ENCODE results near the gene MORC3.
"Not testable (repeated sequence)": the region's sequence is repeated elsewhere in the genome, so short reads cannot be mapped to it uniquely, and the experiment has no call there.

The MORC3 gene

GRCh38 chr21:36319767-36320420, at the start of gene MORC3:
Gene MORC3 (plus strand): TSS chr21:36320197. CDS start chr21:36320265, 68 bp downstream.
- DNase-seq, result peak; percentile 98

DNA sequence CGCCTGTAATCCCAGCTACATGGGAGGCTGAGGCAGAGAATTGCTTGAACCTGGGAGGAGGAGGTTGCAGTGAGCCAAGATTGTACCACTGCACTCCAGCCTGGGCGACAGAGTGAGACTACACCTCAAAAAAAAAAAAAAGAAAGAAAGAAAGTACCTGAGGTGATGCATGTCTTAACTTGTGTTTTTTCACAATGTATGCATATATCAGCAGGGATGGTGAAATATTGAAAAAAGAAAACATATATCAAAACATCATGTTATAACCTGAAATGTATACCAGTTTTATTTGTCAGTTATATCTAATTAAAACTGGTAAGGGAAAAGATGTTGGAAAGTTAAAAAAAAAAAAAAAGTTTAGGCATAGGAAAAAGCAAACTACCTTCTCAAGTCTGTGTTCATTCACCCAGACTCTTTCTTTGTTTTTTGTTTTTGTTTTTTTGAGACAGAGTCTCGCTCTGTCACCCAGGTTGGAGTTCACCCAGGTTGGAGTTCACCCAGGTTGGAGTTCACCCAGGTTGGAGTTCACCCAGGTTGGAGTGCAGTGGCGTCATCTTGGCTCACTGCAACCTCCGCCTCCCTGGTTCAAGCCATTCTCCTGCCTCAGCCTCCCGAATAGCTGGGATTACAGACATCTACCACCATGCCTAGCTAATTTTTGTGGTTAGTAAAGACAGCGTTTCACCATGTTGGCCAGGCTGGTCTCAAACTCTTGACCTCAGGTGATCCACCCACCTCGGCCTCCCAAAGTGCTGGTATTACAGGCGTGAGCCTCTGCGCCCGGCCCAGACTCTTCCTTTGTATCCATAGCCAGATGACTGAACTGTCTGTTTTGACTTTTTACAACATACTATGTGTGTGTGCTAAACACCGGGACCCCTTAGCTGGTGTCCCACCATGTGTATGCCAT, 49.0 kb upstream of the MORC3 start:
- DNase-seq, result not testable (repeated sequence)

DNA sequence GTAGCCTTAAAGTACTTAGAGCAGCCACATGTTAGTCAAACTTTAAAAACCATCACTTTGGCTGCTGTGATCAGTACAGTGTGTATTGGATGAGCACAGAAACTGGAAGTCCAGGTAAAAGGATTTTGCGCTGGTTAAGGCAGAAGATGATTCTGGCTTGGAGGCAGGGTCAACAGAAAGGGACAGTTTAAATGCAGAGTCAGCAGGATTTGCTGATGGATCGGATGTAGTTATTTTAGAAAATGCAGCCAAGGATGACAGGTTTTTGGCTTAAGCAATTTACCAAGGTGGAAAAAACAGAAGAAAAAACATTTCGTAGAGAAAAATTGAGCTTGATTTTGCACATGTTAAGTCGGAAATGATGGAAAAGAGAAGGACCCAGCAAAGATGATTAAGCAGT, 45.9 kb upstream of the MORC3 start:
- DNase-seq, result no peak

- no peak for DNase-seq
These were observed 37.3 kb upstream of the MORC3 start for GRCh38 chr21:36282568-36283230.

- DNase-seq, result not testable (repeated sequence)
These were observed 36.8 kb upstream of the MORC3 start for GRCh38 chr21:36283231-36283622.

GRCh38 chr21:36288651-36289243, 31.2 kb upstream of the MORC3 start:
- no peak for DNase-seq

DNA sequence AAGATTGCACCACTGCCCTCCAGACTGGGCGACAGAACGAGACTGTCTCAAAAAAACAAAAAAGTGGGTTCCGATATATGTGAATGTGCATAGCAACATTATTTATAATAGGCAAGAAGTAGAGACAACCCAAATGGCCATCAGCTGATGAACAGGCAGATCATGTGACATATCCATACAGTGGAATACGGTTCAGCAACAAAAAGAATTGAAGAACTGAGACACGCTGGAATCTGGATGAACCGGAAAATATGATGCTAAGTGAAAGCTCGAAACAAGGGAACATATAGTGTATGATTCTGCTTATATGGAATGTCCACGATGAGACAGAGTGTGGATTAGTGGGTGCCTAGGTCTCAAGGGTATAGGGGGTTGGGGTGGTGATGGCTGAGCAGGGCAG, 28.5 kb upstream of the MORC3 start:
- no peak for DNase-seq

DNA sequence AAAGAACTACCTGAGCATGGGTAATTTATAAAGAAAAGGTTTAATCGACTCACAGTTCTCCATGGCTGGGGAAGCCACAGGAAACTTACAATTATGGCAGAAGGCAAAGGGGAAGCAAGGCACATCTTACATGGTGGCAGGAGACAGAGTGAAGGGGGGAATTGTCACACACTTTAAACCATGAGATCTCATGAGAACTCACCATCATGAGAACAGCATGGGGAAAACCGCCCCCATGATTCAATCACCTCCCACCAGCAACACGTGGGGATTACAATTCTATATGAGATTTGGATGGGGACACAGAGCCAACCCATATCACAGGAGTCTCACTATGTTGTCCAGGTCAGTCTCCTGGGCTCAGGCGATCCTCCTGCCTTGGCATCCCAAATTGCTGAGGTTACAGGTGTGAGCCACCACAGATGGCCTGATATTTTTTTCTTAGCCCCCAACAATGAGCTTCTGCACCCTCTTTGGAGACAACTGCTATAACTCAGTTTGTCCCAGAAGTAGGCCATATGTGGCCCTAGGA, 22.5 kb upstream of the MORC3 start:
- DNase-seq, result no peak

GRCh38 chr21:36297938-36298572, 21.9 kb upstream of the MORC3 start:
- peak; percentile 52 to 70 for DNase-seq

DNA sequence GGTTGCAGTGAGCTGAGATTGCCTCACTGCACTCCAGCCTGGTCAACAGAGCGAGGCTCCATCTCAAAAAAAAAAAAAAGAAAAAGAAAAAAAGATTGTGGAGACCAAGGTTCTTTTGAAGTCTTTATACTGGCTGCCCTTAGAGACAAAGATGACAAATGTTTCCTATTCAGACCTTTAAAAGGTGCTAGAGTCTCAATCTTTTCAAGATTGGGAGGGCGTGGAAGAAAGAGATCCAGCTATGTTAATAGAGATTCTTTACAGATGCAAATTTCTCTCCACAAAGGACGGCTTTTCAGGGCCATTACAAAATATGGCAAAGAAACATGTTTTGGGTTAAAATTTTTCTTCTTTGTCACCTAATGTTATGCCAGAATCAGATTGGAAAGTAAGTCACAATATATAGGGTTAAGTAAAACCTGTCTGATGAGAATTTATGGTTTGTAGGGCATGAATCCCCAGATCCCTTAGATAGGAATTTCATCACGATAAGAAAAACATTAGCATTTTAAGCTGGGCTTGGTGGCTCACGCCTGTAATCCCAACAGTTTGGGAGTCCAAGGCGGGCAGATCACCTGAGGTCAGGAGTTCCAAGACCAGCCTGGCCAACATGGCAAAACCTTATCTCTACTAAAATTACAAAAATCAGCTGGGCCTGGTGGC, 13.0 kb upstream of the MORC3 start:
- no peak for DNase-seq

- DNase-seq, result peak; percentile 40 to 51
These were observed 10.0 kb upstream of the MORC3 start for GRCh38 chr21:36310016-36310415.

DNA sequence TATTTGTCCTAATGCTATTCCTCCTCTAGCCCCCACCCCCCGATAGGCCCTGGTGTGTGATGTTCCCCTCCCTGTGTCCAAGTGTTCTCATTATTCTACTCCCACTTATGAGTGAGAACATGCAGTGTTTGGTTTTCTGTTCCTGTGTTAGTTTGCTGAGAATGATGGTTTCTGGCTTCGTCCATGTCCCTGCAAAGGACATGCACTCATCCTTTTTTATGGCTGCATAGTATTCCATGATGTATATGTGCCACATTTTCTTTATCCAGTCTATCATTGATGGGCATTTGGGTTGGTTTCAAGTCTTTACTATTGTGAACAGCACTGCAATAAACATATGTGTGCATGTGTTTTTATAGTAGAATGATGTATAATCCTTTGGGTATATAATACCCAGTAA, 6.6 kb upstream of the MORC3 start:
- DNase-seq, result not testable (repeated sequence)

GRCh38 chr21:36316045-36316444, 4.0 kb upstream of the MORC3 start:
- not testable (repeated sequence) for DNase-seq

DNA sequence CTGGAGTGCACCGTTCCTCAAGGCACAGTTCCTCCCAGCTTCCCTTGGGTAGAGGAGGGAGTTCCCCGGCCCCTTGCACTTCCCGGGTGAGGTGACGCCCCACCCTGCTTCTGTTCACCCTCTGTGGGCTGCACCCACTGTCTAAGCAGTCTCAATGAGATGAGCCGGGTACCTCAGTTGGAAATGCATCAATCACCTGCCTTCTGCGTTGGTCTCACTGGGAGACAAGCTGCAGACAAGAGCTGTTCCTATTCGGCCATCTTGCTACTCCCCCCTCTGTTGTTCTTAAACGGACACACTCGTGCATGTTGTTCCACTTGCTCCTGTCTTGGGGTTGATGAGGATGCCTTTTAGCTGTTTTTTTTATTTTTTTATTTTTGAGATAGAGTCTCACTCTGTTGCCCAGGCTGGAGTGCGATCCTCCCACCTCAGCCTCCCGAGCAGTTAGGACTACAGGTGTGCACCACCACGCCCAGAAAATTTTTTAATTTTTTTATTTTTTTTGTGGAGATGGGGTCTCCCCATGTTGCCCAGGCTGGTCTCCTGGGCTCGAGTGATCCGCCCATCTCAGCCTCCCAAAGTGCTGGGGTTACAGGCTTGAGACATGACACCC, 3.0 kb upstream of the MORC3 start:
- DNase-seq, result no peak

GRCh38 chr21:36319406-36319766, 611 bp upstream of the MORC3 start:
- not testable (repeated sequence) for DNase-seq

DNA sequence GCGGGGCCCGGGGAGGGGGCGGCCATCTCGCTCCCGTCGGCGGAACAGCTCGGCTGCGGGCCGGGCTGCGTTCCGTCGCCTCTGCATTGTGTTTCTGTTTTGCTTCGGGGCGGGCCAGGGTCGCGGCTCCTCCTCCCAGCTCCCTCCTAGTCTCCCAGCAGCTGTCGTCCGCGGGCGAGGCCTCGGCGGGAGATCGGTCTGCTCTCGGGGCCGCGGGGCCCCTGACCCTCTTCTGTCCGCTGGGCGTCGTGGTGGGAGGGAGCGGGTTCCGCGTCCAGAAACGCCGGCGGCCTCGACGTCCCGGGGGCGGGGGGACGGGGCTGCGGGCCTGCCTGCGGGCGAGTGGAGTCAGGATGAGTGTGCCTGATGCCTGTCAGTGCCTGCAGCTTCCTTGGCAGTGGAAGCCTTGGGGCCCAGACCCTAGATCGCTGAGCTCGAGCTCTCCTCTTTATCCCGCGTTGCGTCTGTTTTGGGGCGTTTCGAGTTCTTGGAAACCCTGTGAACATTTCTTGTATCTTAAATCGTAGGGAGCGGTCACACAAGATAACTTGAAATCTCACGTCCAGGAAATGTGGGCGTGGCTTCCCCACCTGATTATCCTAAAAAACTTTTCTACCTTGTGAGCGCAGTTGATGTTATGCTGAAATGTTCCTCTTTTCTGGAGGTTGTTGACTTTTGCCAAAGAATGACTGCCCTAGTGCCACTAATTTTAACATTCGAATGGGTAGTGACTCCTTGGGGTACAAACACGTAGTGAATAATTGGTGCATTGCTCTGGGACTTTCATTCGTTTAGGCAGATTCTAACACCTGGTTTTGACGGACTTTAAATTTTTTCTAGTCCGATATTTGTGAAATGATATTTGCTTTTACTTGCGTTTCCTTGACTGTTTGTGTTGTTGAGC, 676 bp downstream of the MORC3 start:
- peak in 1 of 2 donors; percentile 74 for DNase-seq

DNA sequence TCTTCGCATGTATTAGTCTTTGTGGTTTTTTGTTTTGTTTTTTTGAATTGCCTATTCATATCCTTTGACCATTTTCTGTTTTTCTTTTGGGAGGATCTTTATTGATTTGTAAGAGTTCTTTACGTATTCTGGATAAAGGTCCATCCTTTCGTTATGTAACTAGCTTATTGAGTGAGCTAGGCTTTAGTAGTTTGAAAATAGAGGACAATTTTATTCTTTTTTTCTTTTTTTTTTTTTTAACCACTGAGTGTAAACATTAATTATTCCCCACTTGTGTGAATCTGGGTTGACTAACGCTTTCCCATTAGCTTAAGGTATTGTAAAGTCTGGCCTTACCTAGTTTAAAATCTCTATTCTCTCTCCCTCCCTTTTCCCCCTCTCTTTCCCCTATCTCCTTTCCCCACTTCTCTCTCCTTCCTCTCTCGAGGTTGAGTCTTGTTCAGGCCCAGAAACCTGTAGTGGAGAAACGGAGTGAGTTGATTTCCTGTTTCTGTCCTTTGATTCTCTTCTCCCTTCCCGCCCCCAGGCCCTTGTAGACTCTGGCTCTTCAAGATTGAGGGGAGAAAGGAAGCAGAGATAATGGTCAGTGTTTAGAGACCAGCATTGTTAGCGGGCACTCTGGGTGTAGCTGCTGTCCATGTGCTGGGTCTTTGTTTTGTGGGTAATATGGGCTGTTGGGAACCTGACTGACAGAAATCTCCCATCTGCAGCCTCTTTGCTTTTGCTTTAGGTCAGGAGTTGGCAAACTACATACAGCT, 1.5 kb downstream of the MORC3 start:
- DNase-seq, result no peak

GRCh38 chr21:36322083-36322424, 2.1 kb downstream of the MORC3 start:
- no peak for DNase-seq

GRCh38 chr21:36323032-36323431, 3.0 kb downstream of the MORC3 start:
- no peak for DNase-seq

All from stimulated activated CD4-positive, alpha-beta T cell treated with anti-CD3 and anti-CD28 coated beads, Interleukin-2, amount 100 ng/mL, for 24 hours (primary cell).